GM18858 (cell line): ENCODE data around the gene KIAA1549.
"Not testable (repeated sequence)": the region's sequence is repeated elsewhere in the genome, so short reads cannot be mapped to it uniquely, and the experiment has no call there.

Experiments used
- ATAC-seq: cut with Tn5 transposase; IDR thresholded peaks from one replicate; pipeline ENCODE4 v1.9.1; 2021; ENCODE audit not compliant: unreplicated experiment

KIAA1549 gene

DNA sequence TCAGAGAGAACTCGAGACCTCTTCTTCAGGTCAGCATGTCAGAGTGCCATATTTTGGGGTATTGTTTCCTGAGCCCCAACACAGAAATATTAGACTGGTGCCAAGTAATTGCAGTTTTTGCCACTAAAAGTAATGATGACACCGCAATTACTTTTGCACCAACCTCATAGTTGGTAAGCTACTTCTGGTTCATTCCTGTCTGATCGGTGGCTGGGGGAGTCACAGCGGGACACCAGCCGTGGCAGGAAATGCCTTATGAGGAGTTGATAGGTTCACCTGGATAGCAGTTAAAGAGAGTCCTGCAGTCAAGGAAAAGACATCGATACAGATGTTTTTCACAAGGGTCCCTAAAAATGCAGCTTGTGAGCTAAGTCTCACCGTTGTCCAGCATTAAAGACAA, 159.3 kb downstream of the KIAA1549 start:
- ATAC-seq = no peak

GRCh38 chr7:138819625-138820024, 161.6 kb downstream of the KIAA1549 start:
- no peak for ATAC-seq

GRCh38 chr7:138816650-138817049, 164.5 kb downstream of the KIAA1549 start:
- ATAC-seq = no peak

DNA sequence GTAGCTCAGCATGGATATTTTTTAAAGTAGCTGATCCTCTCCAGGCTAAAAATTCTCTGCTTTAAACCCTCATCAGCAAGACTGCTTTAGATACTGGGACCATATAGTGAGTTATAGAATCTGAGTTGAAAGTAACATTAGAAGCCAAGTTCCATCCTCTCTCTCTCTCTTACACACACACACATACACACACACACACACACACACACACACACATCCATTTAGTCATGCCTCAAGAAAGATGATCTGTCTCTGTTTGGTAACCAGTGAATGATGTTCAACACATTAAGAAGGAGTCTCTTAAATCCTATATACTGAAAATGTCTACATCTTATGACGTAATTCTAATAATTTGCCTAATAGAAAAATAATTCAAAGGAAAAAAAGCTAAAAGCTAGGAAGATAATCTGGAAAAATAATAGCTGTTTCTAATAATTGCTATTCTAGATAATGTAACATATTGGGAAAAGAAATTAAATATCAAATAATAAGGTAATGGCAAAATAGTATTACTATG, 166.3 kb downstream of the KIAA1549 start:
- ATAC-seq = no peak

DNA sequence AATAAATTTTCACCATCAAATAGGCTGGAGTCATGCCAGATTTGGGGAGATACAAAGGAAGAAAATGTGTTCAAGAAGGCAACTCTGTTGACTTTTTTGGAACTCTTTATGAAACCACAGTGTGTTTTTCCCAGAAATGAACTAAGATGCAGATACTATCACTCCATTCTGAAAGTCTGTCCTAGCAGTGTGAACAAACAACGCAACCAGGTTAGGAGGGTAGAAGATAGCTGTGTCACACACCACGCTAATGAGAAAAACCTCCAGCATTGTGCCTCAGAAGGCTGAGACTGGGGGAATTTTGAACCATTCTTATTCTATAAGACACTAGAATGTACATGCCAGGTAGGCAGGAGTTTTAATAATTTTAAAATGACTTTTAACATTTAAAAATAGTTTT, 167.2 kb downstream of the KIAA1549 start:
- no peak for ATAC-seq

DNA sequence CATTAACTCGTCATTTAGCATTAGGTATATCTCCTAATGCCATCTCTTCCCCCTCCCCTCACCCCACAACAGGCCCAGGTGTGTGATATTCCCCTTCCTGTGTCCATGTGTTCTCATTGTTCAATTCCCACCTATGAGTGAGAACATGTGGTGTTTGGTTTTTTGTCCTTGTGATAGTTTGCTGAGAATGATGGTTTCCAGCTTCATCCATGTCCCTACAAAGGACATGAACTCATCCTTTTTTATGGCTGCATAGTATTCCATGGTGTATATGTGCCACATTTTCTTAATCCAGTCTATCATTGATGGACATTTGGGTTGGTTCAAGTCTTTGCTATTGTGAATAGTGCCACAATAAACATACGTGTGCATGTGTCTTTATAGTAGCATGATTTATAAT, 169.9 kb downstream of the KIAA1549 start:
- not testable (repeated sequence) for ATAC-seq

DNA sequence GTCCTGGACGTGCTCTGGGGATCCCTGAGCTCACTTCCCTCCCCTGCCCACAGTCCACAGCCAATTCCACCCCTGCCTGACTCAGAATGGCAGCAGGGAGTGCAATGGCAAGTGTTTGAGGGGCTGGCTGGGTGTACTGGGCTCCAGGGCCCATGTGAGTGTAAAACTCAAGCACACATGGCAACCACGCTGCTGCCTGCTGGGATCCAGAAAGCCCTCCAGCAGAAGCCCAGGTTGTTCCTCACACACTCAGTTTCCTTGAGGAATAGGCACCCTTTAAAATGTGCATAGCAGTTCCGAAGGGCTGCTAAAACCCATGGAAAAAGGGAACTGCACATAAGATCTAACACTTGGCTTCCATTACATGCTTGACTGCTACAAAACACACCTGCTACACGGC, 171.8 kb downstream of the KIAA1549 start:
- no peak for ATAC-seq

GRCh38 chr7:138804618-138805017, 176.6 kb downstream of the KIAA1549 start:
- ATAC-seq = no peak

- ATAC-seq = no peak
Measured at GRCh38 chr7:138802706-138803105, 178.5 kb downstream of the KIAA1549 start.

DNA sequence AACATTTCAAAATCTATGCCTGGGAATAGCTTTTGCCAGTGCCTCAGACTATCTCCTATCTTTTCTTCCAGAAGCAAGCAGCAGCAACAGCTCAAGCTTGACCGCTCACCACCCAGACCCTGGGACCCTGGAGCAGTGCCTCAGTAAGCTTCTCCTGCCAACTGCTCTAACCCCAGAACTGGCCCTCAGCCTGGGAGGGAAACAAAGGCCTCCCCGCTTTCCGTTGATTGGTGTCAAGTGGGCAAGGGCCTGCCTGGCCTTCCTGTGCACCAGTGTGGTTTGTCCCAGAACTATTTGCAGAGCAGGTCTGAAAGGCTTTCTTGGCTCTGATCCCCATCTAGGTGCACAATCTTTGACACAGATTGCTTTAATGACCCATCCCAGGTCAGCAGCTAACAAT, 179.9 kb downstream of the KIAA1549 start:
- ATAC-seq = no peak

GRCh38 chr7:138799336-138800000, 181.7 kb downstream of the KIAA1549 start:
- no peak for ATAC-seq

GRCh38 chr7:138798836-138799235, 182.4 kb downstream of the KIAA1549 start:
- ATAC-seq = no peak

DNA sequence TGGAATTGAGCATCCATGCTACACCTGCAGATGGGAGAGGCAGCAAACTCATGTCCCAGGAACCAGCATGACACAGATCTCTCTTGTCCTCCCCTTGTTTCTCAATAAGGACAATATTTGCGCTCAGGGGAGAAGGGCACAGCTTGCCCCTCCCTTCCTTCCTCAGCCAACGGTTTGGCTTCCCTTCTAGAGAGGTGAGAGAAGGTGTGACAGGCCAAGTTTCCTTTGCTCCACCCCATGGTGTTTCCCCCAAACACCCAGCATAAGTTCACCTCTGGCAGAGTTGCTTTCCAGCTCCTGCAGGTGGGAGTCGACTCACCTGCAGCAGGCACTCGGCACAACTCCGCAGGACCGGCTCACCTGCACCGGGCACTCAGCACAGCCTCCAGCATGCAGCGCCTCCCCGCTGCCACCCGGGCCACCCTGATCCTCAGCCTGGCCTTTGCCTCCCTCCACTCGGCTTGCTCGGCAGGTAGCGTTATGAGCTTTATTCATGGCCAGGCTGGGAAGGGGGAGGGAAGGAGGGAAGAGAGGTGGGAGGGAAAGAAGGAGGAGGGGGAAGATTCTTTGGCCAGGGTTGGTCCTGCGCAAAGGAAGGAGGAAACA, 183.4 kb downstream of the KIAA1549 start, which contains the start of the genes ATP6V0A4 and TMEM213:
TSS of gene ATP6V0A4 (minus strand) at position 482 of the 606 bp plus-strand sequence. CDS start 26,949 bp downstream, outside the sequence.
TSS of gene TMEM213 (plus strand) at position 280 of the 606 bp plus-strand sequence. CDS start at position 391, 111 bp downstream.
- ATAC-seq = no peak

GRCh38 chr7:138797046-138797445, 184.1 kb downstream of the KIAA1549 start:
- ATAC-seq = not testable (repeated sequence)

DNA sequence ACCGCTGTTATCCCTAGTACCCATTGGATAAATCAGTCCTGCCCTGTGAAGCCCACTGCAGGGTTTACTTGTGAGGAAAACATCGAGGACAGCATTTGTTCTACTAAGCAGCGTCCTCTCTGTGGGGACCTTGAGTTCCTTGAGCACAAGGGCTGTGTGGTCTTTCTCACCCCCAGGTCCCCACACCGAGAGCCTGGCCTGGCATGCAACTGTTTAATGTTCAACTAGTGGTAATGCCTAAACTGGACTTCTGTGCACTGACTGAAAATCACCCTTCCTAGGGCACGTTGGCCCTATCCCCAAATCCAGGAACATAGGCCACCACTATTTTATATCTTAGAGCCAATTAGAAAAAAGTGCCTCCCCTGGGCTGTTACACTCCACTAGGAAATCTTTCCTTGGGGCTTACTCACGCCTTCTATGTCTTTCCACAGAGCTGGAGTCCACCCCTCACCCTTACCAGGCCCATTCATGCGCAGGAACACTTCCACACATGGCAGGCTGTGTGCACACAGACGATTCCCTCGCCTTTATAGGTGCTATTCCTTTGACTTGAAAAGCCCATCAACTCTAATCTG, 185.1 kb downstream of the KIAA1549 start:
- ATAC-seq = no peak

DNA sequence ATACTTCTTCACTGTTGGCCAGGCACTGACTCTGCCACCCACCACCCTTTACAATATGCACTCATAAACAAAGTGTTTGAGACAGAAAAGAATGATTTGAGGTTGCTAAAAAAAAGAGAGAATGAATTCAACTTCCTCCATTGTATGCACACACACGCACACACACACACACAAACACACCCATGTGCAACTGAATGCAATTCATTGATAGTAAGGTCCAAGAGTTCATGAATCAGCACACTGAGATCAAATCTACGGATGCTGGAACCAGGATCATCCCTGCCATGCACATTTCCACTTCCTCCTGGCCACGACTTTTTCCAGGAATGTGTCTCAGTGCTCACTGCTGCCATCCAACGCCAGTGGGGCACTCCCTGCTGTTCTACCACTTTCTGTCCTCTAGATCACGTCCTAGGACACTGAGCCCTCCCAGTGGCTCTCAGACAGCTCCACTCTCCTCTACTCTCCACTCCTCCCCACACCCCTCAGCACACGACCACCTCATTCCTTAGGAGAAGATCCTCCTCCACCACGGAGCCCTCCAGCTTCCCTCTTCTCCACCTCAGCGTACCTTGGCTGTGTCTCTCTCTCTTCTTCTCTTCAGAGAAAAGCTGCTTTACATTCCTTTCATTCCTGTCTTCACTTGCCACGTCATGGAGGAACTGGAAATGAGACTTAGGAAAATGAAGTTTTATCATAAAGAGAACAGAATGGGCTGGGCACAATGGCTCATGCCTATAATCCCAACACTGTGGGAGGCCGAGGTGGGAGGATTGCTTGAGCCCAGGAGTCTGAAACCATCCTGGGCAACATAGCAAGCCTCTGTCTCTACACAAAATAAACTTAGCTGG, 195.4 kb downstream of the KIAA1549 start:
- ATAC-seq = no peak

GRCh38 chr7:138784692-138785091, 196.5 kb downstream of the KIAA1549 start:
- no peak for ATAC-seq
